NCI-H526 treated with DMSO at 0.1 percent for 48 hours (cell line): Measurements from ENCODE around the gene RAB35.

Experiments used
- DNase-seq: peaks from one replicate; lab custom pipeline; 2025; lab: John Stamatoyannopoulos, UW

The RAB35 gene

GRCh38 chr12:120103371-120103770 lies 13.2 kb downstream of the RAB35 start:
- DNase-seq = no peak

- no peak for DNase-seq
Measured at GRCh38 chr12:120103044-120103338, 13.6 kb downstream of the RAB35 start.

- no peak for DNase-seq
Measured at GRCh38 chr12:120102189-120103043, 14.1 kb downstream of the RAB35 start.

GRCh38 chr12:120101617-120102016 lies 14.9 kb downstream of the RAB35 start:
- DNase-seq = no peak

GRCh38 chr12:120101182-120101581 lies 15.4 kb downstream of the RAB35 start:
- DNase-seq = no peak

- DNase-seq = no peak
Measured at GRCh38 chr12:120100630-120101029, 15.9 kb downstream of the RAB35 start.

- DNase-seq = no peak
Measured at GRCh38 chr12:120099738-120100137, 16.8 kb downstream of the RAB35 start.

GRCh38 chr12:120098756-120099470 lies 17.6 kb downstream of the RAB35 start:
- no peak for DNase-seq

GRCh38 chr12:120096671-120097202 lies 19.8 kb downstream of the RAB35 start:
- no peak for DNase-seq

- no peak for DNase-seq
Measured at GRCh38 chr12:120095736-120096135, 20.8 kb downstream of the RAB35 start.

GRCh38 chr12:120095331-120095730 lies 21.2 kb downstream of the RAB35 start:
- DNase-seq = no peak

- no peak for DNase-seq
Measured at GRCh38 chr12:120094485-120094884, 22.1 kb downstream of the RAB35 start.

- DNase-seq = no peak
Measured at GRCh38 chr12:120093592-120094355, 22.8 kb downstream of the RAB35 start.

GRCh38 chr12:120093336-120093591 lies 23.3 kb downstream of the RAB35 start:
- DNase-seq = no peak

GRCh38 chr12:120092551-120093335 lies 23.8 kb downstream of the RAB35 start:
- no peak for DNase-seq

GRCh38 chr12:120091371-120092090 lies 25.0 kb downstream of the RAB35 start:
- DNase-seq = no peak

- no peak for DNase-seq
Measured at GRCh38 chr12:120090626-120091295, 25.8 kb downstream of the RAB35 start.

GRCh38 chr12:120090206-120090605 lies 26.3 kb downstream of the RAB35 start:
- DNase-seq = no peak

GRCh38 chr12:120089796-120090195 lies 26.8 kb downstream of the RAB35 start:
- no peak for DNase-seq

GRCh38 chr12:120089105-120089504 lies 27.4 kb downstream of the RAB35 start:
- no peak for DNase-seq
